Measurements from ENCODE around the gene SUPV3L1. TPM values are rescaled to one million over a fixed set of nuclear protein-coding genes. Genes with fewer than 3 reads are reported as not detected.
"Not testable (repeated sequence)": the region's sequence is repeated elsewhere in the genome, so short reads cannot be mapped to it uniquely, and the experiment has no call there.

SUPV3L1 gene
- total RNA-seq, 1 donor from 2014 or later: 20.5 TPM

DNA sequence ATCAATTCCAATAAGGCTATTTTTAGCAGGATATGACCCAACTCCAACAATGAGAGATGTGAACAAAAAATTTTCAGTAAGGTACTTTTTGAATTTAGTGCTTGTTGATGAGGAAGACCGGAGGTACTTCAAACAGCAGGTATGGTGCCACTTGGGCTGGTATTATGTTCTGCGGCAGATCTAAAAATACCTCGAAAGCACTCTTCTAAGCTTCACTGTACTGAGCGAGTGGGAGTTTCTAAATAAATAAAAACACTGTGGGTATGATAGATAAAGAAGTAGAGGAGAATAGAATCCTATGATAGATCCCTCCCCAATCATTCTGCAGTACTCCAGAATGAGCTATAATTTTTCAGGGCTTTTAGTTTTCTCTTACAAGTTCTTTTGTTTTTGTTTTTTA is 11.5 kb upstream of the SUPV3L1 start:
- H3K27ac ChIP-seq: no peak overlapping the region
- H3K4me3 ChIP-seq: no peak overlapping the region
- TF ChIP-seq, protein P1, sequence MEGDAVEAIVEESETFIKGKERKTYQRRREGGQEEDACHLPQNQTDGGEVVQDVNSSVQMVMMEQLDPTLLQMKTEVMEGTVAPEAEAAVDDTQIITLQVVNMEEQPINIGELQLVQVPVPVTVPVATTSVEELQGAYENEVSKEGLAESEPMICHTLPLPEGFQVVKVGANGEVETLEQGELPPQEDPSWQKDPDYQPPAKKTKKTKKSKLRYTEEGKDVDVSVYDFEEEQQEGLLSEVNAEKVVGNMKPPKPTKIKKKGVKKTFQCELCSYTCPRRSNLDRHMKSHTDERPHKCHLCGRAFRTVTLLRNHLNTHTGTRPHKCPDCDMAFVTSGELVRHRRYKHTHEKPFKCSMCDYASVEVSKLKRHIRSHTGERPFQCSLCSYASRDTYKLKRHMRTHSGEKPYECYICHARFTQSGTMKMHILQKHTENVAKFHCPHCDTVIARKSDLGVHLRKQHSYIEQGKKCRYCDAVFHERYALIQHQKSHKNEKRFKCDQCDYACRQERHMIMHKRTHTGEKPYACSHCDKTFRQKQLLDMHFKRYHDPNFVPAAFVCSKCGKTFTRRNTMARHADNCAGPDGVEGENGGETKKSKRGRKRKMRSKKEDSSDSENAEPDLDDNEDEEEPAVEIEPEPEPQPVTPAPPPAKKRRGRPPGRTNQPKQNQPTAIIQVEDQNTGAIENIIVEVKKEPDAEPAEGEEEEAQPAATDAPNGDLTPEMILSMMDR (IDR thresholded peaks at IDR 0.05): no peak
- H3K4me1 ChIP-seq: no peaks in the 10 kb centered on the region
- H3K27me3 ChIP-seq (ENCODE audit: low read depth): no peaks in the 10 kb centered on the region
- no peaks in the 10 kb centered on the region for H3K9me3 ChIP-seq
- peaks cover 93% of the 10 kb centered on the region for H3K36me3 ChIP-seq
- intact Hi-C loops (cut with DNase I): no loop called here
- ATAC-seq (no peak), DNase-seq (no peak)

DNA sequence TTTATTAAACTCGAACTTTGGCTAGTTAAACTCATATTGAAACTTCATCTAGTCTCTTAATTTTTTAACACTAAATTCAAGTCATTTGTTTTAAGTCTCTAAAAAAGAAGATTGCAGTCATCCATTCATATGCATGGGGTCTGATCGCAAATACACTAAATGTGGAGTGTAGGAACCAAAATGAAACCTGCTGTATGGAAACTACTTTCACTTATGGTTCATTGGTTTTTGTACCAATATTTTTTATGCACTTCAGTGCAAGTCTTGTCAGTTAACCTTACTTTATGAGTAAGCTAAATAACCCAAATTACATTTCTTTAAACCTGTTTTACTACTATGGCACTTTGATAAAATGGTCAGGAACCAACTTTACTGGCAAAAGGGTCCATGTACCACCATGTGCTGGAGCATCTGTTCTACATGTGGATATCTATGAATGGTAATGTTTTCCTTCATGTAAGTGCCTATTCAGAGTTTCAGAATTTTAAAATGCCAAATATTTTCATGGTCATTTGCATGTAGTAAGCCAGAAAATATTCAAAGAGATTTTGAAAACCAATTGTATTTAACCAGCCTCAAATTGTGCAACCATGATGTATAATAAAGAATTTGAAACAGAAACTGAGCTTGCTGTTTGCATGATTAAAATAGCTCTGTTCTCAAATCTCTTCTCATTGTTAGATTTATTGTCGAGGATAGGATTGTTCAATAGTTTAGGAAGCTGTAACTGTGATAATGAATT is 7.6 kb upstream of the SUPV3L1 start:
- TF ChIP-seq, protein P1 (IDR thresholded peaks at IDR 0.05): no peak
- ATAC-seq (no peak), DNase-seq (no peak)
- Histone ChIP-seq H3K27ac (no peak overlapping the region), H3K36me3 (peaks cover 54% of the 10 kb centered on the region), H3K4me1 (no peaks in the 10 kb centered on the region), H3K27me3 (ENCODE audit: low read depth) (no peaks in the 10 kb centered on the region), H3K4me3 (no peak overlapping the region), H3K9me3 (no peaks in the 10 kb centered on the region)
- intact Hi-C loops (cut with DNase I): no loop called here

DNA sequence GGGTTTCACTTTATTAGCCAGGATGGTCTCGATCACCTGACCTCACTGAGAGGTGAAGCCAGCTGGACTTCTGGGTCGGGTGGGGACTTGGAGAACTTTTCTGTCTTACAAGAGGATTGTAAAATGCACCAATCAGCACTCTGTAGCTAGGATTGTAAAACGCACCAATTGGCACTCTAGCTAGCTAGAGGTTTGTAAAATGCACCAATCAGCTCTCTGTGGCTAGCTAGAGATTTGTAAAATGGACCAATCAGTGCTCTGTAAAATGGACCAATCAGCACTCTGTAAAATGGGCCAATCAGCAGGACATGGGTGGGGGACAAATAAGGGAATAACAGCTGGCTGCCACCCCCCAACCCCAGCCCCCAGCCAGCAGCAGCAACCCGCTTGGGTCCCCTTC is 4.7 kb upstream of the SUPV3L1 start:
- H3K27me3 ChIP-seq (ENCODE audit: low read depth); DNase-seq; H3K9me3 ChIP-seq; H3K27ac ChIP-seq; intact Hi-C loops (cut with DNase I); H3K4me1 ChIP-seq; ATAC-seq; H3K4me3 ChIP-seq: not testable (repeated sequence)
- H3K36me3 ChIP-seq: peaks cover 25% of the 10 kb centered on the region

DNA sequence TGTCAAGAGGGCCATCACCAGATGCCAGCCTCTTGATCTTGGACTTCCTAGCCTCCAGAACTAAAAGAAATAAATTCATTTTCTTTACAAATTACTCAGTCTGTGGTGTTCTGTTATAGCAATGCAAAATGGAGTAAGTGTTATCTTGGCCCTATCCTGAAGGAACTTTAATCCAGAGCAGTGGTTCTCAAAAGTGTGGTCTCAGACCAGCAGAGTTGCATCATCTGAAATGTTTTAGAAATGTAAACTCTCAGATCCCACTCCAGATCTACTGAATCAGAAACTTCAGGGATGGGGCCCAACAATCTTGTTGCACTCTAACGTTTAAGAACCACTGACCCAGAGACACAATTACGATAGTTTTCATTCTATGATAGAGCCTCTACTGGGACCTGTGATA is 3.2 kb upstream of the SUPV3L1 start:
- no peaks in the 10 kb centered on the region for H3K9me3 ChIP-seq
- ATAC-seq (no peak), DNase-seq (no peak)
- H3K4me1 ChIP-seq: peaks cover 22% of the 10 kb centered on the region
- no peak overlapping the region for H3K4me3 ChIP-seq
- H3K27me3 ChIP-seq (ENCODE audit: low read depth): no peaks in the 10 kb centered on the region
- intact Hi-C loops (cut with DNase I): no loop called here
- peaks cover 10% of the 10 kb centered on the region for H3K36me3 ChIP-seq
- H3K27ac ChIP-seq: no peak overlapping the region
- TF ChIP-seq, protein P1 (IDR thresholded peaks at IDR 0.05): no peak

DNA sequence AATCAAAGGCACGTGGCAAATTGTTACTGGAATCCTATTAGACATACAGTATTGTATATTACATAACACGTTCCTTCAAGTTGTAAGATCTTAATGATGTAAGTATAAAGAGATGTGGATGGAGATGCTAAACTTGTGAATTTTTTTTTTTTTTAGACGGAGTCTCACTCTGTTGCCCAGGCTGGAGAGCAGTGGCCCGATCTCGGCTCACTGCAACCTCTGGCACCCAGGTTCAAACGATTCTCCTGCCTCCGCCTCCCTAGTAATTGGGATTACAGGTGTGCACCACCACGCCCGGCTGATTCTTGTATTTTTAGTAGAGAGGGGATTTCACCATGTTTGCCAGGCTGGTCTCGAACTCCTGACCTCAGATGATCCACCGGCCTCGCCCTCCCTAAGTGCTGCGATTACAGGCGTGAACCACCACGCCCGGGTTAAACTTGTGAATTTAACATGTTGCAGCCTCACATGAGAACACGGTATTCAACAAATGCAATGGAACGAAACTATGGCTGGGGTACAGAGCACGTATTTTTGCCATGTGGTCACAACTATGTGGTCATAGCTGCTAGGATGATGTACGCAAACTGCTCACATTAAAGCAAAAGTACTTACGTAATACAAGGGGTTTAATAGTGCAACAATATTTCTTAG is 818 bp upstream of the SUPV3L1 start:
- TF ChIP-seq, protein P1 (IDR thresholded peaks at IDR 0.05): no peak
- peaks cover 18% of the 10 kb centered on the region for H3K36me3 ChIP-seq
- H3K27me3 ChIP-seq (ENCODE audit: low read depth): no peaks in the 10 kb centered on the region
- peak overlapping the region; percentile 100 for H3K4me3 ChIP-seq
- ATAC-seq (peak; percentile 42 to 54), DNase-seq (no peak)
- no peaks in the 10 kb centered on the region for H3K9me3 ChIP-seq
- intact Hi-C loops (cut with DNase I): no loop called here
- peaks cover 30% of the 10 kb centered on the region for H3K4me1 ChIP-seq
- peak overlapping the region; percentile 96 for H3K27ac ChIP-seq

Measured in lower lobe of right lung (tissue), 2 donors.